Measurements from ENCODE around the gene CPLX3.
A peak's percentile ranks its signal among the peaks of the same experiment; 100 is the strongest.

CPLX3 gene

GRCh38 chr15:74873036-74873755 lies 46.8 kb downstream of the CPLX3 start, which contains the start of gene SCAMP2:
SCAMP2 (minus strand) TSS chr15:74873365; CDS start chr15:74873255, 110 bp downstream.
- DNase-seq (ENCODE audit: low spot score): peak; percentile 94

GRCh38 chr15:74873756-74874424 lies 47.5 kb downstream of the CPLX3 start:
- DNase-seq (ENCODE audit: low spot score): no peak

- DNase-seq (ENCODE audit: low spot score): no peak
These were observed 51.8 kb downstream of the CPLX3 start for GRCh38 chr15:74878273-74878672.

All from SW480 (cell line).